ENCODE data around the gene LAMTOR1.

LAMTOR1 gene

GRCh38 chr11:72048766-72049460, 54.2 kb downstream of the LAMTOR1 start:
- TF ChIP-seq CTCF (IDR thresholded peaks at IDR 0.05; ENCODE audit: low read depth, low read length): no peak
- no peak overlapping the region for H3K4me3 ChIP-seq (ENCODE audit: low read depth, low read length)
